ENCODE results near the gene MYH8. TPM values are rescaled to one million over a fixed set of nuclear protein-coding genes. Genes with fewer than 3 reads are reported as not detected.

Gene MYH8
- total RNA-seq, 2 donors from 2014 or later: not detected

DNA sequence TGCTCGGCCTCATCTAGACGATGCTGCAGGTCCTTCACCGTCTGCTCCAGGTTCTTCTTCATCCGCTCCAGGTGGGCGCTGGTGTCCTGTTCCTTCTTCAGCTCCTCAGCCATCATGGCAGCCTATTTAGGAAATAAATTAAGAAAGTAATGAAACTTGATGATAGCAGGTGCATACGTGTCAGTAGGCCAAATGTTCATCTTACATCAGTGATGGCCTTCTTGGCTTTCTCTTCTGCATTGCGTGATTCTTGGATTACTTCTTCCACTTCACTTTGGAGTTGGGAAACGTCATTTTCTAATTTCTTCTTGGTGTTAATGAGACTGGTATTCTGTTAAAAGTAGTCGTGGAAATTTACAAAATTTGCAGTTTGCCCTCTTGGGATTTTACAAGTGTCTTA lies 28.9 kb downstream of the MYH8 start:
- intact Hi-C loops (cut with DNase I): loop anchor here in 1 of 2 donors (10.0 kb wide), 1 partner anchor 132 kb away; no protein-coding TSS in a partner anchor
- no peak for DNase-seq
- no peak for ATAC-seq

DNA sequence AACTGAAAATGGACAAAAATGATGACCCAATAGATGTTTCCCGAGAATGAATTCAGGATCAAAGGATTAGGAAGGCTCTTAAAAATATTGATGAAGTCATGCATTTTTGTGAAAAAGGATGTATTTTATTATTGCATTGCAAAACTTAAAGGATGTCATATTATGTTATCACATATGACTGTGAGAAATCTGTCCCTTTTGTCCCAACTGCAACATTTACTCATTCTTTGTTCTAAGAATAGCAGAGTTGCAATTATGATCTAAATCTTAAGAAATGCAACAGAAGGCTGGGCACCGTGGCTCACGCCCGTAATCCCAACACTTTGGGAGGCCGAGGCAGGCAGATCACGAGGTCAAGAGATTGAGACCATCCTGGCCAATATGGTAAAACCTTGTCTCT lies 35.9 kb downstream of the MYH8 start:
- intact Hi-C loops (cut with DNase I): no loop called here
- ATAC-seq: no peak
- no peak for DNase-seq

DNA sequence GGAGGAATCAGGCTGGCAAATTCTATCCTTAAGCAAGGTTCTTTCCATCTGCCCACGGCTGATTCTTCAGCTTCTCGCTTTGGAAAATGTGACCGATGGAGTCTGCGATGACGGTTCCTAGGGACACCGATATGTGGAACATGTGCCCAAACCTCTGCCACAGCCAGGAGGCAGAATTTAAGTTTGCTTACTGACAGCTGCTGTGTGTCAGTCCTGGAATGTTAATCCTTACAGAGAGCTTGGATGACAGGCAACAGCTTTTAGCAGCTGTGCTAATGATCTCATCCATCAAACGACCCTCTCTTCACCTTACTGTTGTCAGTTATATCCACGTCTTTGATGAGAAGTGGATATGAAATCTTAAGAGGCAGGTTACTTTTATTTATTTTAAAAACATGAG lies 37.6 kb downstream of the MYH8 start:
- DNase-seq (no peak), ATAC-seq (peak in 1 of 2 donors; percentile 22)
- intact Hi-C loops (cut with DNase I): no loop called here

DNA sequence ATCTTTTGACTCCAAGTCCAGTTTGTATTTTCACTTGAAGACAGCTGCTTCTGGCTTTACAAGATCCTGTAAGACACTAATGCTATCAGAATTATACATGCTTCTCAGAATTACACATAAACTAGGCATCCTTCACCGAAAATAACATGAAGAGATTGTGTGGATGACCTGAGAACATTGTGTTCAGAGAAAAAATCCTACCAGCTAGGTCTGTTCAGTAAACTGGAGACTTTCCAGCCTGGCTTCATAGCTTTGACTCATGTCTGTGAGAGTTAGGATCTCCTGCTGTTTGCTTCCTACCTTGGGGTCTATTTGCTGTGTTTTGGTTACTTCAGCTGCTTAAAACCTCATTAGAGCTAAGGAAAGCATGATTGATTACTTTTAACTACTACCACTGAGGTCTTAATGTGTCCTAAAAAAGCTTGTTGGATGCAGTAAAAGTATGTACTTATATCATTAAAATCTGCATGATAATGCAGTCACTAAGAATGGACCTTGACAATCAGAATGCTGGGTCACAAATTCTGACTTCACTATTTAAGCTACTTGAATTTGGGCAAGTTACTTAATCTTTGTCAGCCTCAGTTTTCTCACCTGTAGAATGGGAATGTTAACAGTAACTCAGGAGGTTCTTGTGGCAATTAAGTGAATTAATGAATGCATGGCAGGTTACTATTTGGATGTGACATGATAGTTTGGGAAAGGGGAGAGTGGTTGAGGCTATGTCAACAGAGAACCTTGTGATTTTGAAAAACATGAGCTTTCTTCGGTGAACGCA lies 40.9 kb downstream of the MYH8 start:
- intact Hi-C loops (cut with DNase I): no loop called here
- DNase-seq (no peak), ATAC-seq (peak in 1 of 2 donors; percentile 67)

DNA sequence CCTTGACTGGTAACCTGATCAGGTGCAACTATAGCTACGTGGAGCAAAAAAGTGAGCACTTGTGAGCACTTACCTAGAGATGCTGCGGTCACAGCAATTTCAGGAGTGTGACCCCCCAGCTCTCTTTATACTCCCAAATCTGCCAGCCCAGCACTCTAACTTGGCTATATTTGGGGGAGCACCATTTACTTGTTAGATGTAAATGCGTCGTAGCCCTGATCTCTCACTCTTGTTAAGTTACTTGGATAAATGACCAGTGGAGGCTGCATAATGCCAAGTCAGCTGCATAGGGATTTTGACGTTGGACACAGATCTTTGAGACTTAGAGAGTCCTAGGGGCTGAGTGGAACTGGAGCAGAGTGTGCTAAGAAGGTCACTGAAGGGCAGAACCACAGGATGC lies 48.8 kb downstream of the MYH8 start, which contains the start of gene MYH13:
Gene MYH13, minus strand, starts transcription at position 101 of the 400 bp plus-strand sequence. CDS start 8,476 bp downstream, outside the sequence.
- intact Hi-C loops (cut with DNase I): no loop called here
- ATAC-seq: no peak
- DNase-seq: no peak

DNA sequence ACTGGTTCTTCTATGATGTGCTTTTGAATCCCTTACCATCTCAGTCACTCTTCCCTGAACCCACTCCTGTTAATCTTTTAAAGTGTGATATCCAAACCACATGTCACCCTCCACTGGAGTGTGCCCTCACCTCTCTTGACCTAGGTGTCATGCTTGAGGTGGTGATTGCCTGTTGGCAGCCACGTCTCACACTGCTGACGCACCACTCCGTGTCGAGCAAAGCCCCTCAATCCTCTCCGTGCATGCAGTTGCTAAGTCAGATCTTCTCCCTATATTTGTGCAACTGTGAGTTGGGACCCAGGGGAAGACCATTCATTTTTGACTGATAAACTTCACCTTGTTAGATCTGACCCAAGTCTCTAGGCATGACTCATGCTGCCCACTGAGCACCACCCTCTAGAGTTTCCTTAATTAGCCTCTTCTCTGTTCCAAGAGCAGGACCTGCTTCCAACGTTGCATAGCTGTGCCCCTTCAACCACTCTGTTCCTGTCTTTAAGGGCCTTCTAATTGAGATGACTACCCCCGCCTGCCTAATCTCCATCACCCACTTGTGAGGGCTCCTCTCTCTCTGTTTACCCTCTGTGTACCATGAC lies 51.6 kb downstream of the MYH8 start:
- intact Hi-C loops (cut with DNase I): no loop called here
- DNase-seq (no peak), ATAC-seq (peak in 1 of 2 donors; percentile 43)

DNA sequence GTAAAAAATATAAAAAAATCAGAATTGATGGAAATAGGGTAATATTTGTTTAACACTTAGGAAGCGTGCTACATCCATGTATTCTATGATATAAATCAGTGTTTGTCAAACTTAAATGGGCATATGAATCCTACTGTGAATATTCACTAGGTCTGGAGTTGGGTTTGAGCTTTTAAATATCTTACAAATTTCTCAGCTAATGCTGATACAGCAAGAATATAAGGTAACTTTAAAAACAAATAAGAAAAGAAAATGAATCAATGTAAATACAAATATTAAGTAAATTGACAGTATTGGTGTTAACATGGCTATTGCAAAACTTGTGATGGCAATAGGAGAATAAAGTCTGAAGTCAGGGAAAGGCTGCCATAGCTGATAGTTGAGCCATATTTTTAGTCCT lies 52.5 kb downstream of the MYH8 start:
- intact Hi-C loops (cut with DNase I): no loop called here
- no peak for DNase-seq
- ATAC-seq: no peak

DNA sequence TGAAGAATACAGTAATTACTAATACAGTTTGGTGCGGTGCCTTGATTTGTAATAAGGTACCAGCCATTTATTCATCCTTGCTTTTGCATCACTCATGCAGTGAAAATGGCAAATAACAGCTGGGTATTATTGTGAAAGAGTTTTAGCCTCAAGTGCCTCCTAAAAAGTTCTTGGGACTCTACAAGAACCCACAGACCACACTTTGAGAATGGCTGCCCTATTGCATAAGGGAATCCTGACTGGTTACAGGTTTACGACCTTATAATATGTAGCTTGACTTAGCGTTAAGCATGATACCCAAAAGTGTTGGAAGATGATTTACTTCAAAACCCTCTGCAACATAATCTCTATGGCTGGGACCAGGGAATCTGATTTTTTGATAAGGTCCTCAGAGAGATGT lies 53.2 kb downstream of the MYH8 start:
- no peak for ATAC-seq
- intact Hi-C loops (cut with DNase I): no loop called here
- DNase-seq: no peak

DNA sequence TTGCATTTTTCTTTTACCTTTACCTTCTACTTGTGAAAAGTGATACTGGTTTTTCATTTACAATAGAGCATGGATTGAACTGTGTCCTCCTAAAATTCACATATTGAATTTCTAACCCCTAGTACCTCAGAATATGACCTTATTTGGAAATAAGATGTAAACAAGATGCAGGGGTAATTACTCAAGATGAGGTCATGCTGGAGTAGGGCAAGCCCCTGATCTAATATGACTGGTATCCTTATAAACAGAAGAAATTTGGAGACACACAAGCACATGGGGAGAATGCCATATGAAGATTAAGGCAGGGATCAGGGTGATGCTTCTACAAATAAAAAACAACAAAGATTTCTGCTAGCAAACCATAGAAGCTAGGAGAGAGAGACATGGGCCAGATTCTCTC lies 61.2 kb downstream of the MYH8 start:
- ATAC-seq: no peak
- DNase-seq: no peak
- intact Hi-C loops (cut with DNase I): no loop called here

DNA sequence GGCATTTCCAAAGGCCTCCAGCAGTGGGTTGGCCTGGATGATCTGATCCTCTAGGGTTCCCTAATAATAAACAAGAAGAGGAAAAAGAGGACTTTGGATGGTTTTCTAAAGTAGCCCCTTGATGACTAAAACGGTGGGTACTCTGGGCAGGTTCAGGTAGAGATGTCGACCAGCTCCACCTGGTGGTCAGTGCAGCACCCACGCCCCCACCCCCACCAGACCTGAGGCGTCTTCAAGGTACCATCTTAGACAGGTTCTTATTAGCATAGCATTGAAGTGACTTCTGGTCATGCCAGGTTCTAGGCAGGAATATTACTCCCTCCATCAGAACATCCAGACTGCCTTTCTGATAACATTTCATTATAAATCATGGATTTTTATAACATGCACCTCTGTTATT lies 64.0 kb downstream of the MYH8 start:
- intact Hi-C loops (cut with DNase I): no loop called here
- DNase-seq (no peak), ATAC-seq (no peak)

DNA sequence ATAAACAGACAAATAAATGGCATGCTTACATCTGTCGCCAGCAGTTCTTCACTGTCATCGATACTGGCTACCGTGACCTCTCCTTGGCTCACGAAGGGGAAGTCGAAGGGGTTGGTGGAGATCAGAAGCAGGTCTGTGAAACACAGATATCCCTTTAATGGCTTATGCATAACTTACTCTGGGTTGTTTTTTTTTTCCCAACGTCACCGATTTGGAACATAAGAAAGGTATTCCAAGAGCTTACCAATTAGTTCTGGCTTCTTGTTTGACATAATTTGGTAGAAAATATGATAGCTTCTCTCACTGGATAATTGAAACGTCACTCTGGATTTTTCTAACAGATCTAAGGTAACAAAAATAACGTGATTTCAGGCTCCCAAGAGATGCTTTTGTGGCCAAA lies 67.1 kb downstream of the MYH8 start:
- DNase-seq (no peak), ATAC-seq (no peak)
- intact Hi-C loops (cut with DNase I): no loop called here

DNA sequence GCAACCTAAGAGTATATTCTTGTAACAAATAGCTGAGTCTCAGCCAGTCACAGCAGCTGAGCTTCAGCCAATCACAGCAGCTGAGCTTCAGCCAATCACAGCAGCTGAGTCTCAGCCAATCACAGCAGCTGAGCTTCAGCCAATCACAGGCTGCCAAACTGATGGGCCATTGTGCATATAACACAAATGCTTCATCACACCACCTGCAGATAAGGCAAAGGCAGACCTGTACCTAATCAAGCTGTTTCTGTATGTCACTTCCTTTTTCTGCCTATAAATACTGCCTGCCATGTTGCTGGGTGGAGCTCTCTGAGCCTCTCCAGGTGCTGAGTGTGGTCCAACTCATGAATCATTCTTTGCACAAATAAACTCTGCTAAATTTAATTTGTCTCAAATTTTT lies 68.9 kb downstream of the MYH8 start:
- intact Hi-C loops (cut with DNase I): no loop called here

DNA sequence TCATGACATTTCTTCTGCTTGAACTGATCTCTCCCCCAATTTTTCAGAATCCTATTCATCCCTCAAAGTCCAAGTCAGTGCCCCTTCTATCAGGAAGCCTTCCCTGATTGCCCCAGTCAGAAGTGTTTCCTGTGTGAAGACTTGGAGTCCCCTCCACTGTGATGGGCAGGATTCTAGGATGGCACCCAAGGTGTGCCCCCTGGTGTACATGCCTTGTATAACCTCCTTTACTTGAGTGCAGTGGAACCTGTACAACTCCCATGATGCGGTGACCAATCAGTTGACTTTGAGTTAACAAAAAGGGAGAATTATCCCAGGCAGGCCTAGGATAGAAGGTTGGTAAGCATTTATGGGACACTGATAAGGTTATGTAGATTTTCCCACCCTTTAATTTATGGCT lies 72.3 kb downstream of the MYH8 start:
- intact Hi-C loops (cut with DNase I): no loop called here
- DNase-seq (no peak), ATAC-seq (no peak)

More for the DNA sequence above, 68.9 kb downstream of the MYH8 start:
- DNase-seq (no peak), ATAC-seq (no peak)

DNA sequence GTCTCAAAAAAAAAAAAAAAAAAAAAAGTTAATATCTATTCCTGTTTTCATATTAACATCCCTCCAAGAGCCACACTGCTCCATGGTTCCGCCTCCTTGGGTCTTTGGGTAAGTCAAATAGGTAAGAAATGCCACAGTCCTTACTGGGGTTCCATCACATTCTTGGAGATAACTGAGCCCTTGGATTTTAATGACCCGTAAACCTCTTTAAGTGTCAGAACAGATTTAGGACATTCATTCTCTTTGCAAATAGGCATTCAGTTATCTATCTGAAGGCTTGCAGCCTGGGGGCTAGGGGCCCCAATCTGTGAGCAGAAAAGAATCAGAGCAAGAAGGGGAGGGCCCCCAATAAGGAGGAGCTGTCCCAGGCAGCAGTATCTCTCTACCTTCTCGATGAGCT lies 76.9 kb downstream of the MYH8 start:
- ATAC-seq (no peak), DNase-seq (no peak)
- intact Hi-C loops (cut with DNase I): no loop called here

Other genes starting within 250 kb of the MYH8 start
- gene GAS7, start 223.3 kb downstream of the MYH8 start, total RNA-seq: 100 to 1,000 TPM; 115 to 119 TPM
- gene MYH13, start 48.9 kb downstream of the MYH8 start, total RNA-seq: not detected
- gene MYH4, start 47.6 kb upstream of the MYH8 start, total RNA-seq: not detected
- not detected for gene MYH1, start 96.6 kb upstream of the MYH8 start, total RNA-seq
- gene MYH2, start 127.7 kb upstream of the MYH8 start, total RNA-seq: not detected
- gene MYH3, start 235.4 kb upstream of the MYH8 start, total RNA-seq: 1 to 10 TPM in 1 of 2 donors, under 1 TPM in 1; 0.53 to 1.9 TPM

All from left cardiac atrium (tissue), 4 donors.